Measurements from ENCODE around the gene CELF5.

Gene CELF5

GRCh38 chr19:3225169-3225485 is 666 bp downstream of the CELF5 start:
- H3K4me3 ChIP-seq (ENCODE audit: low read depth, low read length), result no peak overlapping the region
- no peak for DNase-seq (ENCODE audit: low read depth)
- TF ChIP-seq CTCF (IDR thresholded peaks at IDR 0.05; ENCODE audit: insufficient read depth, low read depth, low read length, missing control alignments), result no peak

GRCh38 chr19:3225677-3226093 is 1.2 kb downstream of the CELF5 start:
- DNase-seq (ENCODE audit: low read depth), result no peak
- H3K4me3 ChIP-seq (ENCODE audit: low read depth, low read length), result no peak overlapping the region
- TF ChIP-seq CTCF (IDR thresholded peaks at IDR 0.05; ENCODE audit: insufficient read depth, low read depth, low read length, missing control alignments), result no peak

DNA sequence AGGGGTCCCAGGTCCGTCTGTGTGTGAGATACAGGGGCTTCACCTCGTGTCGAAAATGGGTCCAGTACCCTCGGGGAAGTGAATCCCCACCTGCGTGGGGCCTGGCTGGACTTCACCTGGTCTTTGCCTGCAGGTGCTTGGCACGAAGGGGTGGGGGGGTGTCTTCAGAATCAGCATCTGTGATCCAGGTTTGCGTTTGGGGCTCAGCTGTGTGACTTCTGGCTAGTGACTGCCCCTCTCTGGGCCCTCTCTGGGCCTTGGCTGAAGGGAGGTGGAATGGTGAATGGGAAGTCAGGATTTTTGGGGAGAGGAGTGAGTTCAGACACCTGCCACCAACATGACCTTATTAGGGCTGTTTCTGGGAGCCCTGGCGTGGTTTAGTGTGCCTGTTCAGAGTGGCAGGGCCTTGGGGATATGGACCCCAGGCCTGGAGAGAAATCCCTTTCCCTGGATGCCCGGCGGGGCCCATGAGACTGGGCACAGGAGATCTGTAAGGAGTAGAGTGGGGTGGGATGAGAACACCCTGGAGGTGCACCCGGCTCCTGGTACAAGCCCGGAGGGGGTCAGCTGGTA is 2.7 kb downstream of the CELF5 start:
- TF ChIP-seq CTCF (IDR thresholded peaks at IDR 0.05; ENCODE audit: insufficient read depth, low read depth, low read length, missing control alignments), result no peak
- H3K4me3 ChIP-seq (ENCODE audit: low read depth, low read length), result no peak overlapping the region
- no peak for DNase-seq (ENCODE audit: low read depth)

DNA sequence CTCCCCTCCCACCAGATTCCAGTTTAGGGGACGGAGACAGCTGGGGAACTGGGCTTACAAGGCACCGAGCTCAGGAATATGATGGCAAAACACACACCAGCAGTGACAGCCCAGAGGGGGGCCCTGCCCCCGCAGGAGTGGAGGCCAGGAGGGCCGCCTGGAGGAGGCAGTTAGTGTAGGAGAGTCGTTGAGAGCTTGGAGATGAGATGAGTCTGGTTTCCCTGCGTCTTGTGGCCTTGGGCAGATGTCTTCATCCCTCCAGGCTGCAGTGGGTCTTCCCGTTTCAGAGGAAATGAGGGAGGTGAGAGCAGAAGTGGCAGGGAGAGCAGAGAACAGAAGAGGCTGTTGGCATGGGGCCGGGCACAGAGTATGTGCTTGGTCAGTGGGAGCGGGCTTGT is 4.9 kb downstream of the CELF5 start:
- no peak for DNase-seq (ENCODE audit: low read depth)

DNA sequence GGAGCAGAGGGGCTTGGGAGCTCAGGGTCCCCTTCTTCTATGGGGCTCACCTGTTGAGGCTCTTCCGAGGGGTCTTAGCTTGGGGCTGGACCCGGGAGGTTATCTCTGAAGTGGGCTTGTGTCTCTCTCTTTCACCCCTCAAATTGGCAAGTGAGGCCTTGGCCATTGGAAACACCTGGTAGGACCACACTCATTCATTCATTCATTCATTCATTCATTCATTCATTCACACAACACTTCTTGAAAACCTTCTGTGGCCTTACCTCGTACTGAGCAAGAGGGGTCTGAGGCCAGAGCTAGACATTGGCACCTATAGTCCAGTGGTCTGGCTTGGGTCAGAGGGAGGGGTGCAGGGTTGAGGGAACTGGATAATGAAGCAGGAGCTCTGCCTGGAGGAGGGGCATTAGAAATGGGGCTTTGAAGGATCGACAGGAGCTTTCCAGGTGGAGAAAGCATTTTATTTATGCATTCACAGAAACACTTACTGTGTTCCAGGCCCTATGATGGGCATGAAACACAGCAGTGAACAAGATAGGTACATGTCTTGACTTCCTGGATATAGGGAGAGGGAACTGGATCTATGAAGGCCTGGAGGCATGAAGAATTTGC is 5.5 kb downstream of the CELF5 start:
- TF ChIP-seq CTCF (IDR thresholded peaks at IDR 0.05; ENCODE audit: insufficient read depth, low read depth, low read length, missing control alignments), result no peak
- H3K4me3 ChIP-seq (ENCODE audit: low read depth, low read length), result no peak overlapping the region
- DNase-seq (ENCODE audit: low read depth), result no peak

More for the DNA sequence above, 4.9 kb downstream of the CELF5 start:
- no peak for TF ChIP-seq CTCF (IDR thresholded peaks at IDR 0.05; ENCODE audit: insufficient read depth, low read depth, low read length, missing control alignments)
- no peak overlapping the region for H3K4me3 ChIP-seq (ENCODE audit: low read depth, low read length)

DNA sequence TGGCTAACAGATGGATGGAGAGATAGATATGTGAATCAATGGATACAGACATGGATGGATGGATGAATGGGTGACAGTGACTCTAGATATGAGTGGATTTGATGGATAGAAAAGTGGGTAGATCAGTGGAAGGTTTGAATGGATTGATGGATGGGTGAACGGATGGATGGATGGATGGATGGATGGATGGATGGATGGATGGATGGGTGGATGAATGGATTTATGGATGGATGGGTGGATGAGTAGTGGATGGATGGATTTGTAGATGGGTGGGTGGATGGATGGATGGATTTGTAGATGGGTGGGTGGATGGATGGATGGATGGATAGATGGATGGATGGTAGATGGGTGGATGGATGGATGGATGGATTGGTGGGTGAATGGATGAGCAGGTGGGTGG is 6.8 kb downstream of the CELF5 start:
- no peak for DNase-seq (ENCODE audit: low read depth)
- no peak for TF ChIP-seq CTCF (IDR thresholded peaks at IDR 0.05; ENCODE audit: insufficient read depth, low read depth, low read length, missing control alignments)
- no peak overlapping the region for H3K4me3 ChIP-seq (ENCODE audit: low read depth, low read length)

- no peak for DNase-seq (ENCODE audit: low read depth)
- no peak for TF ChIP-seq CTCF (IDR thresholded peaks at IDR 0.05; ENCODE audit: insufficient read depth, low read depth, low read length, missing control alignments)
- H3K4me3 ChIP-seq (ENCODE audit: low read depth, low read length), result no peak overlapping the region
Measured at GRCh38 chr19:3233116-3233515, 8.7 kb downstream of the CELF5 start.

All from GM12865 (cell line).